Prostate gland (tissue), 2 donors: ENCODE measurements around the gene FMN1.

Experiments
- CTCF ChIP-seq, 4 experiments: fragments of 200-600 bp in 2 of 4; fragments of 450-650 bp in 2 of 4; sonication (generic) in 2 of 4; IDR thresholded peaks; 1 replicate in 3 of 4; 2 replicates in 1 of 4; pipeline ENCODE4 v1.5.1; 2016 to 2019; ENCODE audit warnings: antibody characterized with exemption in 4 of 4, mild to moderate bottlenecking in 2 of 4, moderate library complexity in 2 of 4
- POLR2A ChIP-seq: fragments of 450-650 bp; IDR thresholded peaks from one replicate; pipeline ENCODE4 v1.6.1; 2016; ENCODE audit warnings: antibody characterized with exemption, mild to moderate bottlenecking
- POLR2AphosphoS5 ChIP-seq: sonication (generic); formaldehyde crosslinking; IDR thresholded peaks from one replicate; pipeline ENCODE4 v1.6.1; 2017; ENCODE audit warnings: antibody characterized with exemption

GRCh38 chr15:32936976-32937375, 257.5 kb downstream of the FMN1 start:
- TF ChIP-seq POLR2AphosphoS5 (no peak), CTCF (IDR thresholded peaks at IDR 0.05) (no peak), POLR2A (no peak)
